Upper lobe of left lung (tissue), 6 donors: ENCODE measurements around the gene C6orf132. TPM values are rescaled to one million over a fixed set of nuclear protein-coding genes. Genes with fewer than 3 reads are reported as not detected.

ENCODE experiments used
- ATAC-seq, 2 donors: fragments of 200-7000 bp; cut with Tn5 transposase; one replicate each; pipeline ENCODE4 v1.9.1; 2022; ENCODE audit warnings: mild to moderate bottlenecking in 2 of 2, moderate library complexity in 2 of 2; ENCODE audit not compliant: low FRiP score in 2 of 2
- DNase-seq, 2 donors: peaks; one replicate each; pipeline ENCODE4 v3.0.0-alpha.2; 2019 to 2020
- H3K27ac ChIP-seq, 4 donors: fragments of 200-600 bp; sonication (generic); one replicate each; pipeline ENCODE4 v1.5.1; 2016 to 2019
- H3K27me3 ChIP-seq, 4 donors: fragments of 200-600 bp; sonication (generic); one replicate each; pipeline ENCODE4 v1.5.1; 2017 to 2019
- H3K36me3 ChIP-seq, 4 donors: fragments of 200-600 bp; sonication (generic); one replicate each; pipeline ENCODE4 v1.5.1; 2016 to 2019
- H3K4me1 ChIP-seq, 4 donors: fragments of 200-600 bp; sonication (generic); one replicate each; pipeline ENCODE4 v1.5.1; 2018 to 2019
- H3K4me3 ChIP-seq, 4 donors: fragments of 200-600 bp; sonication (generic); one replicate each; pipeline ENCODE4 v1.5.1; 2017 to 2019; ENCODE audit warnings: mild to moderate bottlenecking in 2 of 4, moderate library complexity in 1 of 4
- H3K9me3 ChIP-seq, 4 donors: fragments of 200-600 bp; sonication (generic); one replicate each; pipeline ENCODE4 v1.5.1; 2018 to 2019
- CTCF ChIP-seq, 6 experiments: fragments of 450-650 bp in 4 of 6; fragments of 200-600 bp in 2 of 6; sonication (generic) in 2 of 6; IDR thresholded peaks; one replicate each; pipeline ENCODE4 v1.5.1; 2016 to 2019; ENCODE audit warnings: antibody characterized with exemption in 6 of 6
- EP300 ChIP-seq, 4 donors: sonication (generic); formaldehyde crosslinking; IDR thresholded peaks; one replicate each; pipeline ENCODE4 v1.5.1; 2017; ENCODE audit warnings: antibody characterized with exemption in 4 of 4, control low read depth in 2 of 4
- POLR2A ChIP-seq, 4 donors: fragments of 450-650 bp; IDR thresholded peaks; one replicate each; pipeline ENCODE4 v1.5.1; 2016 to 2017; ENCODE audit warnings: antibody characterized with exemption in 4 of 4, mild to moderate bottlenecking in 2 of 4
- POLR2AphosphoS5 ChIP-seq, 2 donors: sonication (generic); formaldehyde crosslinking; IDR thresholded peaks; one replicate each; pipeline ENCODE4 v1.5.1; 2017; ENCODE audit warnings: antibody characterized with exemption in 2 of 2
- WGBS, 2 donors: methylation state at CpG; one replicate each; pipeline ENCODE4 v1.1.5; 2017 to 2018; 5-methylcytosine and 5-hydroxymethylcytosine counted together
- total RNA-seq, 6 donors: library from RNA; depleted of rRNA in 4 of 6; stranded (reverse); fragments of >200 nt in 4 of 6; gene quantifications; one replicate each; pipeline versions ENCODE4 v1.1.0 to v1.2.1, GENCODE V29; 2016 to 2021
- donor health status: DM: no; HTN: no; CAD: no; lungs with moderate emphysema.
- donor health status: DM: no; HTN: yes; CAD: no; lungs with severe emphysema.

C6orf132 gene
- total RNA-seq, 6 donors from 2014 or later = 9.4 to 26.3 (median 17.0) TPM

- DNase-seq (no peak), ATAC-seq (no peak)
- H3K9me3 ChIP-seq = no peaks in the 10 kb centered on the region
- no peak for TF ChIP-seq EP300 (IDR thresholded peaks at IDR 0.05)
- TF ChIP-seq POLR2A (IDR thresholded peaks at IDR 0.05) = no peak
- no peak for TF ChIP-seq POLR2AphosphoS5 (IDR thresholded peaks at IDR 0.05)
- no peak for TF ChIP-seq CTCF (IDR thresholded peaks at IDR 0.05)
- H3K36me3 ChIP-seq = no peaks in the 10 kb centered on the region
- peaks cover under 1 to 20% (median 11%) of the 10 kb centered on the region in 4 donors for H3K4me1 ChIP-seq
- no peaks in the 10 kb centered on the region for H3K27me3 ChIP-seq
- no peak overlapping the region for H3K27ac ChIP-seq
- no peak overlapping the region for H3K4me3 ChIP-seq
- WGBS, 2 donors = 82 to 100% methylated on average over 1 of the region's 1 CpG
Observed at GRCh38 chr6:42095094-42095493, 47.3 kb downstream of the C6orf132 start.

- ATAC-seq = peak in 1 of 2 donors; percentile 31
- WGBS, 2 donors = 75 to 89% methylated on average over 7 to 10 of the region's 10 CpGs
- no peaks in the 10 kb centered on the region for H3K9me3 ChIP-seq
- TF ChIP-seq EP300 (IDR thresholded peaks at IDR 0.05) = no peak
- no peak for TF ChIP-seq CTCF (IDR thresholded peaks at IDR 0.05)
- TF ChIP-seq POLR2AphosphoS5 (IDR thresholded peaks at IDR 0.05) = no peak
- no peak for TF ChIP-seq POLR2A (IDR thresholded peaks at IDR 0.05)
- H3K4me1 ChIP-seq = peaks cover 0 to 8% (median 2%) of the 10 kb centered on the region in 4 donors
- no peak overlapping the region for H3K27ac ChIP-seq
- no peaks in the 10 kb centered on the region for H3K27me3 ChIP-seq
- no peaks in the 10 kb centered on the region for H3K36me3 ChIP-seq
- peak in 1 of 2 donors; percentile 39 for DNase-seq
- H3K4me3 ChIP-seq = no peak overlapping the region
Observed at GRCh38 chr6:42093582-42094329, 48.7 kb downstream of the C6orf132 start.

- TF ChIP-seq POLR2AphosphoS5 (IDR thresholded peaks at IDR 0.05) (no peak), POLR2A (IDR thresholded peaks at IDR 0.05) (no peak), CTCF (IDR thresholded peaks at IDR 0.05) (no peak)
- WGBS, 2 donors = 71 to 78% methylated on average over 9 of the region's 9 CpGs
- ATAC-seq (peak in 1 of 2 donors; percentile 66), DNase-seq (no peak)
- Histone ChIP-seq H3K9me3 (no peaks in the 10 kb centered on the region), H3K4me3 (no peak overlapping the region), H3K4me1 (peaks cover 0 to 3% (median 0%) of the 10 kb centered on the region in 4 donors), H3K27ac (no peak overlapping the region), H3K36me3 (no peaks in the 10 kb centered on the region), H3K27me3 (no peaks in the 10 kb centered on the region)
Observed at GRCh38 chr6:42091718-42092023, 50.7 kb downstream of the C6orf132 start.

GRCh38 chr6:42090819-42091717, 51.4 kb downstream of the C6orf132 start:
- DNase-seq = no peak
- WGBS, 2 donors = 95% methylated on average over 10 of the region's 10 CpGs

More at GRCh38 chr6:42090819-42091717, 51.4 kb downstream of the C6orf132 start:
- H3K4me1 ChIP-seq = peaks cover 0 to 7% (median 0%) of the 10 kb centered on the region in 4 donors
- TF ChIP-seq CTCF (IDR thresholded peaks at IDR 0.05) (no peak), POLR2AphosphoS5 (IDR thresholded peaks at IDR 0.05) (no peak), POLR2A (IDR thresholded peaks at IDR 0.05) (no peak), EP300 (IDR thresholded peaks at IDR 0.05) (no peak)
- H3K27ac ChIP-seq = no peak overlapping the region
- H3K4me3 ChIP-seq = no peak overlapping the region
- no peak for ATAC-seq
- H3K36me3 ChIP-seq = peaks cover 0 to 6% (median 0%) of the 10 kb centered on the region in 4 donors
- H3K9me3 ChIP-seq = no peaks in the 10 kb centered on the region
- no peaks in the 10 kb centered on the region for H3K27me3 ChIP-seq
